ENCODE measurements around the gene EXD3. TPM values are rescaled to one million over a fixed set of nuclear protein-coding genes. Genes with fewer than 3 reads are reported as not detected.

The EXD3 gene
- total and polyA plus RNA-seq, 9 of the 15 experiments (the other 6 are each of a cell fraction or from before 2014, with no cell fraction given) = 0.29 to 12.5 (median 3.9) TPM

GRCh38 chr9:137426018-137426681 lies 3.2 kb upstream of the EXD3 start:
- intact Hi-C loops (cut with micrococcal nuclease) = loop anchor here (10.0 kb wide), 1 partner anchor 121 kb away; the partner anchor contains the start of gene NRARP
- Histone ChIP-seq H2AFZ (ENCODE audit: low read depth, low read length) (no peak overlapping the region), H3K9me3 (replicated peaks; ENCODE audit: control insufficient read depth, insufficient read depth, low read depth, low read length) (no peaks in the 10 kb centered on the region), H3K4me2 (ENCODE audit: insufficient read depth, low read length) (peak overlapping the region; percentile 6; the same call in 1 of the 2 replicates), H3K4me3 (no peak overlapping the region), H3K27me3 (ENCODE audit: control insufficient read depth in 2 of 2, insufficient read depth in 2 of 2, low read length in 2 of 2) (no peaks in the 10 kb centered on the region), H3K9ac (ENCODE audit: insufficient read depth in 1 of 2, low read depth in 2 of 2, low read length in 2 of 2) (peak overlapping the region in 1 of 2 experiments; percentile 9; a peak in 2 of 4 replicates), H3K79me2 (ENCODE audit: control insufficient read depth, insufficient read depth, low read length) (peaks cover 19% of the 10 kb centered on the region), H4K20me1 (replicated peaks; ENCODE audit: control insufficient read depth, insufficient read depth, low read length) (no peaks in the 10 kb centered on the region), H3K27ac (ENCODE audit: extremely low read depth, low read depth, low read length) (no peak overlapping the region), H3K4me1 (replicated peaks in 1 of 2; ENCODE audit: control insufficient read depth in 2 of 2, insufficient read depth in 2 of 2, low read length in 2 of 2) (peaks cover 34 to 77% of the 10 kb centered on the region in 2 experiments), H3K9me1 (ENCODE audit: control insufficient read depth, insufficient read depth, low read length) (no peaks in the 10 kb centered on the region), H3K36me3 (ENCODE audit: control insufficient read depth, insufficient read depth, low read length) (no peaks in the 10 kb centered on the region)
- POLR2A ChIA-PET = interaction anchor here (0.6 to 3.4 kb wide), 6 partner anchors 10 to 1313 kb away, joined by 3 to 21 read pairs (median 4); partner anchors contain the start of gene NRARP
- in situ Hi-C loops (cut with MboI) = no loop called here
- CTCF ChIA-PET (ENCODE audit: low intra/inter-chr PET ratio) = interaction anchor here (0.7 to 2.1 kb wide), 2 partner anchors 19 to 20 kb away, joined by 3 to 4 read pairs; no protein-coding TSS in a partner anchor
- BruUV-seq (replicated peaks) = no TSS peak
- FAIRE-seq (no peak), DNase-seq (ENCODE audit: extremely low read depth in 1 of 4, low spot score in 3 of 4) (no peak), ATAC-seq (no peak)
- no peak for TF ChIP-seq NBN (IDR thresholded peaks at IDR 0.05; ENCODE audit: low read depth)
- no peak for TF ChIP-seq ZNF717 (CRISPR knock-in tag; IDR thresholded peaks at IDR 0.05)
- TF ChIP-seq SRSF7 (optimal IDR thresholded peaks at IDR 0.05; ENCODE audit: low read depth, low read length) = no peak
- TF ChIP-seq TCF7 (IDR thresholded peaks at IDR 0.05; ENCODE audit: borderline replicate concordance) = no peak
- TF ChIP-seq NFE2 (IDR thresholded peaks at IDR 0.05; ENCODE audit: low read depth) = no peak
- TF ChIP-seq ZNF324 (CRISPR knock-in tag; IDR thresholded peaks at IDR 0.05) = no peak
- TF ChIP-seq CBX1 (IDR thresholded peaks at IDR 0.05; ENCODE audit: low read depth) = no peak
- TF ChIP-seq ZBTB2 (IDR thresholded peaks at IDR 0.05) = no peak
- peak; percentile 44; the same call in 1 of the 2 replicates for TF ChIP-seq ZBTB7A (IDR thresholded peaks at IDR 0.05; ENCODE audit: borderline replicate concordance, control insufficient read depth, low read depth, low read length)
- TF ChIP-seq FOXA3 (CRISPR knock-in tag; conservative IDR thresholded peaks at IDR 0.05 in 1 of 2, IDR thresholded peaks at IDR 0.05 in 1 of 2) = no peak
- TF ChIP-seq SMAD2 (IDR thresholded peaks at IDR 0.05; ENCODE audit: low read depth, low read length) = no peak
- no peak for TF ChIP-seq KDM2B (CRISPR knock-in tag; IDR thresholded peaks at IDR 0.05)
- TF ChIP-seq ZNF263 (CRISPR knock-in tag; IDR thresholded peaks at IDR 0.05; ENCODE audit: borderline replicate concordance) = peak; percentile 68
- TF ChIP-seq MTF1 (CRISPR knock-in tag; IDR thresholded peaks at IDR 0.05; ENCODE audit: borderline replicate concordance) = no peak
- TF ChIP-seq POLR2G (IDR thresholded peaks at IDR 0.05; ENCODE audit: low read depth, low read length) = no peak
- TF ChIP-seq ZNF184 (CRISPR knock-in tag; IDR thresholded peaks at IDR 0.05) = no peak
- 71% methylated on average over 17 of the region's 18 CpGs for WGBS (ENCODE audit: insufficient coverage, low coverage, missing lambda C conversion rate)
